Endothelial cell of umbilical vein (primary cell): Measurements from ENCODE around the gene NR3C2.

Source experiments
- CTCF ChIP-seq, 2 donors: IDR thresholded peaks; 1 replicate in 1 of 2; 2 replicates in 1 of 2; pipeline ENCODE4 v1.5.1; 2011; ENCODE audit warnings: low read length in 2 of 2, mild to moderate bottlenecking in 2 of 2, moderate library complexity in 2 of 2, control low read depth in 1 of 2, inconsistent platforms in 1 of 2, low read depth in 1 of 2; ENCODE audit not compliant: insufficient read depth in 1 of 2; ENCODE audit errors: extremely low read depth in 1 of 2
- EZH2 ChIP-seq: IDR thresholded peaks from 2 replicates; pipeline ENCODE4 v1.6.1; 2012; ENCODE audit warnings: borderline replicate concordance, low read depth, mild to moderate bottlenecking, moderate library complexity, low read length, inconsistent platforms; ENCODE audit not compliant: severe bottlenecking
- JUN ChIP-seq: IDR thresholded peaks from 2 replicates; pipeline ENCODE4 v1.6.1; 2011; ENCODE audit warnings: borderline replicate concordance, low read depth; ENCODE audit not compliant: insufficient read length, insufficient read depth
- MAX ChIP-seq: IDR thresholded peaks from 2 replicates; pipeline ENCODE4 v1.6.1; 2011; ENCODE audit not compliant: insufficient read depth, insufficient read length
- POLR2A ChIP-seq: IDR thresholded peaks from 2 replicates; pipeline ENCODE4 v1.6.1; 2012; ENCODE audit warnings: low read depth, mild to moderate bottlenecking, control low read depth, low read length
- POLR2AphosphoS5 ChIP-seq: IDR thresholded peaks from 2 replicates; pipeline ENCODE4 v1.6.1; 2012; ENCODE audit warnings: low read depth, mild to moderate bottlenecking, control low read depth, low read length, moderate library complexity; ENCODE audit not compliant: insufficient read depth

GRCh38 chr4:148162519-148162918 is 279.7 kb downstream of the NR3C2 start:
- TF ChIP-seq POLR2A, result no peak
- no peak for TF ChIP-seq CTCF (IDR thresholded peaks at IDR 0.05; ENCODE audit: extremely low read depth in 1 of 2, insufficient read depth in 1 of 2, low read depth in 1 of 2, low read length in 2 of 2)
- no peak for TF ChIP-seq EZH2
- no peak for TF ChIP-seq POLR2AphosphoS5
- no peak for TF ChIP-seq JUN
- no peak for TF ChIP-seq MAX
